Effector memory CD4-positive, alpha-beta T cell (primary cell): Measurements from ENCODE around the gene TRA2B.

Experiments used
- DNase-seq, 3 donors: peaks; one replicate each; pipeline ENCODE4 v3.0.0-alpha.2; 2020
- H3K27ac ChIP-seq: 2 replicates; pipeline ENCODE4 v1.7.0; 2013; ENCODE audit warnings: mild to moderate bottlenecking, low read length, moderate library complexity; ENCODE audit not compliant: insufficient read depth, poor library complexity, severe bottlenecking
- H3K27me3 ChIP-seq: replicated peaks from 2 replicates; pipeline ENCODE4 v1.7.0; 2013; ENCODE audit warnings: mild to moderate bottlenecking, low read length; ENCODE audit not compliant: insufficient read depth, control insufficient read depth, poor library complexity, severe bottlenecking
- H3K36me3 ChIP-seq: 2 replicates; pipeline ENCODE4 v1.7.0; 2013; ENCODE audit warnings: mild to moderate bottlenecking, low read length, moderate library complexity; ENCODE audit not compliant: control insufficient read depth, insufficient read depth
- H3K4me1 ChIP-seq: 2 replicates; pipeline ENCODE4 v1.7.0; 2013; ENCODE audit warnings: low read length, mild to moderate bottlenecking; ENCODE audit not compliant: control insufficient read depth, insufficient read depth, poor library complexity, severe bottlenecking
- H3K4me3 ChIP-seq: 2 replicates; pipeline ENCODE4 v1.7.0; 2013; ENCODE audit warnings: low read length, low read depth, mild to moderate bottlenecking; ENCODE audit not compliant: insufficient read depth, poor library complexity, severe bottlenecking
- H3K9me3 ChIP-seq: 2 replicates; pipeline ENCODE4 v1.7.0; 2013; ENCODE audit warnings: mild to moderate bottlenecking, low read length, moderate library complexity; ENCODE audit not compliant: control insufficient read depth

The TRA2B gene

GRCh38 chr3:185939721-185940120 is 1.9 kb upstream of the TRA2B start:
- Histone ChIP-seq H3K4me3 (no peak overlapping the region), H3K4me1 (peaks cover 7% of the 10 kb centered on the region), H3K9me3 (no peaks in the 10 kb centered on the region), H3K27ac (no peak overlapping the region), H3K36me3 (peaks cover 3% of the 10 kb centered on the region), H3K27me3 (no peaks in the 10 kb centered on the region)
- no peak for DNase-seq

- Histone ChIP-seq H3K4me3 (peak overlapping the region; percentile 94), H3K27ac (peak overlapping the region; percentile 97), H3K27me3 (no peaks in the 10 kb centered on the region), H3K36me3 (peaks cover 3% of the 10 kb centered on the region), H3K4me1 (peaks cover 12% of the 10 kb centered on the region), H3K9me3 (no peaks in the 10 kb centered on the region)
- DNase-seq, result peak; percentile 69 to 83 (median 78)
Measured at GRCh38 chr3:185936814-185937688, 763 bp downstream of the TRA2B start.

- H3K27ac ChIP-seq, result peak overlapping the region; percentile 97
- H3K4me3 ChIP-seq, result peak overlapping the region; percentile 94
- no peaks in the 10 kb centered on the region for H3K27me3 ChIP-seq
- DNase-seq, result no peak
- no peaks in the 10 kb centered on the region for H3K9me3 ChIP-seq
- peaks cover 14% of the 10 kb centered on the region for H3K4me1 ChIP-seq
- peaks cover 3% of the 10 kb centered on the region for H3K36me3 ChIP-seq
Measured at GRCh38 chr3:185936273-185936629, 1.6 kb downstream of the TRA2B start.

- Histone ChIP-seq H3K4me1 (peaks cover 20% of the 10 kb centered on the region), H3K27ac (peak overlapping the region; percentile 97), H3K9me3 (no peaks in the 10 kb centered on the region), H3K36me3 (peaks cover 8% of the 10 kb centered on the region), H3K27me3 (no peaks in the 10 kb centered on the region), H3K4me3 (peak overlapping the region; percentile 94)
- DNase-seq, result no peak
Measured at GRCh38 chr3:185935465-185936272, 2.1 kb downstream of the TRA2B start.

GRCh38 chr3:185934767-185935464 is 2.9 kb downstream of the TRA2B start:
- Histone ChIP-seq H3K27ac (peak overlapping the region; percentile 97), H3K9me3 (no peaks in the 10 kb centered on the region), H3K4me3 (peak overlapping the region; percentile 94), H3K36me3 (peaks cover 11% of the 10 kb centered on the region), H3K27me3 (no peaks in the 10 kb centered on the region), H3K4me1 (peaks cover 26% of the 10 kb centered on the region)
- DNase-seq, result no peak

- peak overlapping the region; percentile 94 for H3K4me3 ChIP-seq
- peaks cover 11% of the 10 kb centered on the region for H3K36me3 ChIP-seq
- no peaks in the 10 kb centered on the region for H3K27me3 ChIP-seq
- no peak for DNase-seq
- no peaks in the 10 kb centered on the region for H3K9me3 ChIP-seq
- H3K4me1 ChIP-seq, result peaks cover 33% of the 10 kb centered on the region
- H3K27ac ChIP-seq, result peak overlapping the region; percentile 29
Measured at GRCh38 chr3:185934174-185934557, 3.6 kb downstream of the TRA2B start.

- no peaks in the 10 kb centered on the region for H3K9me3 ChIP-seq
- H3K27ac ChIP-seq, result peak overlapping the region; percentile 29
- no peaks in the 10 kb centered on the region for H3K27me3 ChIP-seq
- no peak for DNase-seq
- peak overlapping the region; percentile 94 for H3K4me3 ChIP-seq
- peaks cover 11% of the 10 kb centered on the region for H3K36me3 ChIP-seq
- peaks cover 34% of the 10 kb centered on the region for H3K4me1 ChIP-seq
Measured at GRCh38 chr3:185933374-185934173, 4.2 kb downstream of the TRA2B start.

- Histone ChIP-seq H3K27me3 (no peaks in the 10 kb centered on the region), H3K4me1 (peaks cover 46% of the 10 kb centered on the region), H3K36me3 (peaks cover 18% of the 10 kb centered on the region), H3K27ac (no peak overlapping the region), H3K4me3 (peak overlapping the region; percentile 33), H3K9me3 (no peaks in the 10 kb centered on the region)
- DNase-seq, result no peak
Measured at GRCh38 chr3:185931777-185932612, 5.8 kb downstream of the TRA2B start.
